Osteocyte (in vitro differentiated cells): ENCODE measurements around the gene PRM3. TPM values are rescaled to one million over a fixed set of nuclear protein-coding genes. Genes with fewer than 3 reads are reported as not detected.

Source experiments
- DNase-seq: peaks from one replicate; pipeline ENCODE4 v3.0.0; 2021; ENCODE audit warnings: mixed read lengths; ENCODE audit not compliant: unreplicated experiment; ENCODE audit errors: extremely low spot score
- H3K27ac Mint-ChIP-seq: one replicate; pipeline ENCODE4 v1.8.0; 2021; ENCODE audit warnings: mild to moderate bottlenecking, mixed read lengths; ENCODE audit not compliant: unreplicated experiment
- H3K27me3 Mint-ChIP-seq: one replicate; pipeline ENCODE4 v1.8.0; 2021; ENCODE audit warnings: mixed read lengths; ENCODE audit not compliant: unreplicated experiment
- H3K36me3 Mint-ChIP-seq: one replicate; pipeline ENCODE4 v1.8.0; 2021; ENCODE audit warnings: mixed read lengths; ENCODE audit not compliant: unreplicated experiment
- H3K4me1 Mint-ChIP-seq: one replicate; pipeline ENCODE4 v1.8.0; 2021; ENCODE audit warnings: mixed read lengths; ENCODE audit not compliant: unreplicated experiment
- H3K4me3 Mint-ChIP-seq: one replicate; pipeline ENCODE4 v1.8.0; 2021; ENCODE audit warnings: mild to moderate bottlenecking, moderate library complexity, mixed read lengths; ENCODE audit not compliant: unreplicated experiment
- H3K9me3 Mint-ChIP-seq: one replicate; pipeline ENCODE4 v1.8.0; 2021; ENCODE audit warnings: mixed read lengths; ENCODE audit not compliant: unreplicated experiment
- CTCF ChIP-seq: fragments of 200-600 bp; sonication (generic); IDR thresholded peaks from 2 replicates; pipeline ENCODE4 v1.5.0; 2021; ENCODE audit warnings: antibody characterized with exemption, mild to moderate bottlenecking, moderate library complexity
- total RNA-seq: library from RNA; stranded (reverse); gene quantifications from 2 replicates; pipeline ENCODE4 v1.2.1, GENCODE V29; 2021

PRM3 gene
- total RNA-seq, 1 donor from 2014 or later = not detected

GRCh38 chr16:11236461-11237254, 36.8 kb downstream of the PRM3 start:
- H3K9me3 Mint-ChIP-seq = no peaks in the 10 kb centered on the region
- DNase-seq = no peak
- no peak overlapping the region for H3K27ac Mint-ChIP-seq
- no peaks in the 10 kb centered on the region for H3K27me3 Mint-ChIP-seq
- H3K4me1 Mint-ChIP-seq = peaks cover 3% of the 10 kb centered on the region
- no peak for TF ChIP-seq CTCF
- H3K36me3 Mint-ChIP-seq = no peaks in the 10 kb centered on the region
- H3K4me3 Mint-ChIP-seq = no peak overlapping the region

GRCh38 chr16:11235703-11235991, 37.8 kb downstream of the PRM3 start:
- Mint-ChIP-seq H3K9me3 (no peaks in the 10 kb centered on the region), H3K36me3 (no peaks in the 10 kb centered on the region), H3K27me3 (peaks cover 2% of the 10 kb centered on the region), H3K4me1 (peaks cover 2% of the 10 kb centered on the region), H3K4me3 (no peak overlapping the region), H3K27ac (no peak overlapping the region)
- no peak for DNase-seq
- no peak for TF ChIP-seq CTCF

GRCh38 chr16:11234884-11235702, 38.3 kb downstream of the PRM3 start:
- DNase-seq = no peak
- H3K4me1 Mint-ChIP-seq = no peaks in the 10 kb centered on the region
- no peaks in the 10 kb centered on the region for H3K9me3 Mint-ChIP-seq
- no peak overlapping the region for H3K4me3 Mint-ChIP-seq
- no peak for TF ChIP-seq CTCF
- peaks cover 2% of the 10 kb centered on the region for H3K27me3 Mint-ChIP-seq
- no peaks in the 10 kb centered on the region for H3K36me3 Mint-ChIP-seq
- H3K27ac Mint-ChIP-seq = no peak overlapping the region

- Mint-ChIP-seq H3K27ac (no peak overlapping the region), H3K4me3 (no peak overlapping the region), H3K4me1 (no peaks in the 10 kb centered on the region), H3K36me3 (no peaks in the 10 kb centered on the region), H3K27me3 (peaks cover 4% of the 10 kb centered on the region), H3K9me3 (no peaks in the 10 kb centered on the region)
- no peak for DNase-seq
- no peak for TF ChIP-seq CTCF
These were observed 39.6 kb downstream of the PRM3 start for GRCh38 chr16:11233727-11234376.
